Stimulated activated CD4-positive, alpha-beta T cell treated with anti-CD3 and anti-CD28 coated beads, Interleukin-4, amount 100 ng/mL, for 24 hours (primary cell): ENCODE results near the gene LBX2.

Experiments
- DNase-seq: peaks from one replicate; pipeline ENCODE4 v3.0.0-alpha.2; 2020

Gene LBX2, protein sequence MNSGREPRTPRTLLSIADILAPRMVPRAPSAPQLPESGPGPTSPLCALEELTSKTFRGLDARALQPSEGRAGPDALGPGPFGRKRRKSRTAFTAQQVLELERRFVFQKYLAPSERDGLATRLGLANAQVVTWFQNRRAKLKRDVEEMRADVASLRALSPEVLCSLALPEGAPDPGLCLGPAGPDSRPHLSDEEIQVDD

DNA sequence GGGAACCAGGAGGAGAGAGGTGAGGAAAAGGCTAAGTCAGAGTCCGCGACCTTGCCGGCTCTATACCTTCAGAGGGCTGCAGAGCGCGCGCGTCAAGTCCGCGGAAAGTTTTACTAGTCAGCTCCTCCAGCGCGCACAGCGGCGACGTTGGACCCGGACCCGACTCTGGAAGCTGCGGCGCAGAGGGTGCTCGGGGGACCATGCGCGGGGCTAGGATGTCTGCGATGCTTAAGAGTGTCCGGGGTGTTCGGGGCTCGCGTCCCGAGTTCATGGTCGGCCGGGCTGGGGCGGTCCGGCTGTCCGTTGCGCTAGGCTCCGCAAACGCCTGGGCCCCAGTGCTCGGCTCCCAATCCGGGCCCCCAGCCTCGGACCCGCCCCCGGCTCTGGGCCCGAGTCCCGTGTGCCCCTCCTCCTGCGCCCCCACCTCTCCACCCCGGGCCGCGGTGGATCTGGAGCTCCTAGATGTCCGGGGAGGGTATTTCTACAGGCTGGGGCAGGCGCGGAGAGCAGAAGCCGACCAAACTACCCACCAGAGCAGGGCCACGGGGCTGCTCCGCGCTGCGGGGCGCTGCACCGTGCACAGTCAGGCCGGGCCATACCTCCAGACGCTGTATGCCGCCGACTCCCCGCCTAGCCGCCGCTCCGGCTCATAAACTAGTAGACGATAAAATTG lies at the start of gene LBX2:
LBX2 (minus strand) TSS at position 337 of the 673 bp plus-strand sequence; CDS start at position 271, 66 bp downstream.
- DNase-seq: peak; percentile 36

DNA sequence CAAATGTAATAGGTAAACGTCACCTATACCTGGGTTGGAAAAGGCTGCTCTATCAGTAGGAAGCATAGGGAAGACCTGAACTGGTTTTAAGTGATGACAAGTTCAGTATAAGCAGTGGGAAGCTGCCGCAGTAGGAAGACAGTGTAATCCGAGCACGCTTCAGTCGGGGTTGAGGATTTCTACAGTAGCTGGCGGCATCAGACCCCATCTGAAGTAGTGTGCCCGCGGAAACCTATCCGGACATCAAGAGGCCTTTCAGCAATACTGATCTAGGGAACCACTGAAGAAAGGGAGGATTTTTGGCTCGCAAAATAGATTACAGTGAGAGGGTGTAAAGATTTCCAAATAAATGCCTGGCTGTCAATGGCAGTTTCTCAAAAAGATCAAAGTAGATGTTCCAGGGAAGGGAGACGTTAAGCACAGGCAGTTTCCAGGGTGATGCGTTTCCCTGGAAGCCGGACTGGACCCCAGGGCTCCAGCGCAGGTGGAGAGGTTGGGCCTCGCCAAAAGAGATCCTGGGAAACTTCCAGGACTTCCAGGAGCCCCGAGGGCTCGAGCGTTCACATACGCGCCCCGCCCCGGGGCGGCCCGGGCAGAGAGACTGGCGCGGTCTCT lies 49.0 kb upstream of the LBX2 start:
- DNase-seq: no peak

DNA sequence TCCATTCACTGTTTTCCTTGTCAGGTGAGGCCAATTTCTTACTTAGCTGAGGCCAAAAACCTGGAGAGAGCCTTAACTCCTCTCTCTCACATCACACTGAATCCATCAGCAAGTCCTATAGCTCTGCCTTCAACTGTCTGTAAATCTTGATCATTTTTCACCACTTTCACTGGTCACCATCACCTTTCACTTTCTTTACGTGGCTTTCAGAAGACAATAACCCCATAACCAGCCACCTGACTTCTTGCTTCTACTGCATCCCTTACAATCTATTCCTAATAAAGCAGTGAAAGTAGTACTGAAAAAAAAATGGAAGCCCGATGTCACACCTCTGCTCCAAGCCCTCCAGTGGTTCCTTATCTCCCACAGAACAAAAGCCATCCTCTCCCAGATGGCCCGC lies 46.6 kb upstream of the LBX2 start:
- no peak for DNase-seq

DNA sequence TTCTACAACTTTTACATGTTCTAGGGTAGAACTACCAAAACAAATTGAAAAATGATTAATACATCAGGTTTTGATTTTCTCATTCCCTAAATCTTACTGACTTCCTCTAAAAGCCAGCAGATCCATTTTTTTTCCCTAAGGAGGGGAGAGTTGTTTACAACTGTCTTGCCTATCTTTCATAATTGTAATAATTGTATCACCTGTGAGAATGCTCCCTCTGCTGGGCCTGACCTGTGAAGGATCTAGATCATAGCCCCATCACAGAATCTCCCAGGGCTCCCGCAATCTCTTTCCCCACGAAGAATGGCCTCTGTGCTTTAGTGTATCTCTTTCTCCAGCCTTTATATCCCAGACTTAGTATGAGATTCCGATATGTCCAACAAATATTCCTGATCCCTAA lies 45.2 kb upstream of the LBX2 start:
- no peak for DNase-seq

DNA sequence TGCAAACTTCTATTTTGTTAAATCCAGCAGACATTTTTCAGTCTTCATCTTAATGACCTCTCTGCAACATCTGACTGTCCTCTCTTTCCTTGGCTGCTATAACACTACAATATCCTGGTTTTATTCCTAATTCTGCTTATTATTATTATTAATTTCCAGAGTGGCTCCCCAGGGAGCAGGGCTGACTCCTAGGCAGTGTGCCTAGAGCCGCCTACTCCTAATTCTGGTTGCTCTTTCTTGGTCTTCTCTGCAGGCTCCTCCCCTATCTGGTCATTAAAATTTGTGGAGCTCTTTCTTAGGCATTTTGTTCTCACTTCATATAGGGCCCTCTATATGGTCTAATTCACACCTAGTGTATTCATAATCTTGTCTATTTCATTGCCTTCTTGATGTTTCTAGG lies 43.6 kb upstream of the LBX2 start:
- DNase-seq: no peak

DNA sequence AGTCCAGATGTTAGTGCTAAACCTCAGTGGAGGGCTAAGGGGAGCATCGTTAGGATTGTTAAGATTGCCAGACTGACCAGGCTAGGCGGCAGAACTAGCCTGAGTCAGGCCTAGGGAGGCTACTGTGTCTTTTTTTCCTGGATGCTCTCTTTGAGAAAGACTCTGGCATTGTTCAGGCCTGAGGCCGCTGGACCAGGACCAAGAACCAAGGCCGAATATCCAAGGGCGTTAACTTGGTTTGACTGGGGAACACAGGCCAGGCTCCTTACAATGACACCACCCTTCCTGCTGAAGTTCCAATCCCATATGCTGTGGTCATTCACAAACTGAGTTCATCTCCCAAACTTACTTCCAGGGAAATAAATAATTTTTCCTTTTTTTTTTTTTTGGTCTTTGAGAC lies 40.9 kb upstream of the LBX2 start:
- no peak for DNase-seq

DNA sequence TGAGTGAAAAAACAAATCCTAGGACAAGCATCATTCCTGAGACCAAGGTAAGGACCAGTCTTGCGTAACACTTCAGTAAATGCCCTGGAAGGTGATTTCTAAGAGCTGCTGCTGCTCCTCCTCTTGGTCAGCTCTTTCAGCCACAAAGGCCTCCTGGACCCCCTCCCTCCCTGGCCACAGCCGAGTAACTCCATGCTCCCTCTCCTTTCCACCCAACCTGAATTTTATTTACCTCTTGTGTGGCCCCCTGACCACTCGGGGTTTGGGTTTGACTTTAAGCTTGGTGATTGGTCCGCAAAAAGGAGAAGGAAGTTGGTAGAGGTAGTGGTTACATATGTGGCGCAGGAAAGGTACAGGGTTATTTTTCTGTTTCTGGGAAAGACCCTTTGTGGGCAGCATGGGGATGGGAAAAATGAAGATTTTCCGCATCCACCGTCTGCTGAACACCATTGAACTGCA lies 39.5 kb upstream of the LBX2 start:
- DNase-seq: no peak

DNA sequence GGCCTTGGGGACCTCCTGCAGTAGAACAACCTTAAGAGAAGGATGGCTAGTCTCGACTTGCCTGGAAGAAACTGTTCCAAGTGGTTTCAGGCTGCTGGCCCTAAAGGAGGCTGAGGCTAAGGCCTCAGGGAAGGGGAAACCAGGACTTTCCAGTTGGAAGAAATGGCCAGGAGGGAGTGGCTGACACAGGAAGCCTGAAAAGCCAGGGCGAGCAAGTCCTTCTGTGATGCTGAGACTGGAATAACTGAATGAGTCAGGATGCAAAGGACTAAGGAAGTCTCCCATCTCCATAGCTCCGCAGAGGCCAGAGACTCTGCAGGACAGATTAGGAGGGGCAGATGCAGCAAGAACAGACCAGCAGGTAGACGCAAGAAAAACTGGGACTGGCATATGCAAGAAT lies 37.7 kb upstream of the LBX2 start:
- DNase-seq: no peak

DNA sequence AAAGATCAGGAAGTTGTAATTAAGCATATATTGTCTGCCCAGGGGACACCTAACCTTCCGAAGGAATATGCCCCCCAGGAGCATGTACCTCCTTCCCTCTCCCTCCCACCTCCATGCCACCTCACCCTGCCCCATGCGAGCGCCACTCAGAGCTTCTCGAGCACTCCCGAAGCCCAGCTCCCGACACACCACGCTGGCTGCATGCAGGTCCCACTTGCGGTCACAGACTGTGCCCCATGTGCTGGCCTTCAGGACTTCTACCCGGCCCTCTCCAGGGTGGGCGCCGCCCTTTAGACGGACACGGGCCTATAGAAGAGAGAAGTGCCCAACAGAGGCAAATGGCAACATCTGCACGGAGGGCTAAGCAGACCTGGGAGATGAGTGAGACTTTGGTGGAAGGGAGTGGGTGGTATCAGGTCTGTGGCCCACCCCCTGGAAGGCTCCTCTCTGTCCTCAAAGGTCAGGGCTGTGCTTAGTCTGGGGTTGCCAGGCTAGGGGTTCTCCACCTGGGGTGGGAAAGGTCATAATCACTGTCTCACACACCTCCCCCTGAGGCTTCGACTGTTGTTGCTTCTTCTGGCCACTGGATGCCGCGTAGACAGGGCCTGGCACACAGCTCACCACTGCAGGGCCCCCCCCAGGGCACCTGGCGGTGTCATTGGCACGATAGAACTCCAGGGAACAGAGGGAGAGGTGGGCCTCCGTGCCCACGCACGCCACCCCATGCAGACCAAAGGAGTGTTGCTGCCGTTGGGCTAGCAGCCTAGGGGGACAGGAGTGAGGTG lies 37.0 kb upstream of the LBX2 start:
- DNase-seq: no peak

DNA sequence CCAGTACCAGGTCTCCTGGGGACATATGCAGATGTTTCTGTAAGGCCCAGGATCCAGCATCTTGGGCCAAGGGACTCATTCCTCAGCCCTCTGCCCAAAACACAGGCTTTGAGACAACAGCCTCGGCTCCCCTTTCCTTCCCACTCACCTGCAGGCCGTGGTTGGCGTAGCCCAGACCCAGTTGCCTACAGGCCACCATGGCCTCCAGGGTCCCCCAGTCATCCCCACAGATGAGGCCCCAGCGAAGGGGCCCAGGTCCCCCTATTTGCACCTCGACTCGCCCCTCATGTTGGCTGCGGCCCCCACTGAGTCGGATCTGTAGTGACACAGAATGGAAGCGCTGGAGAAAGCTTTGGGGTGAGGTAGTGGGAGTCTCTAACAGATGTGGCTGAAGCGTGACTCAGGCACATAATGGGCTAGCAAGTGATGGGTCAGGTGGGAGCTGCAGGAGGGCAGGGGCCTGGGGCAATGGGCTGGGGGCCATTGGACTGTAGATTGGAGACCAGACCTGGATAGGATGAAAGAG lies 36.1 kb upstream of the LBX2 start:
- no peak for DNase-seq

DNA sequence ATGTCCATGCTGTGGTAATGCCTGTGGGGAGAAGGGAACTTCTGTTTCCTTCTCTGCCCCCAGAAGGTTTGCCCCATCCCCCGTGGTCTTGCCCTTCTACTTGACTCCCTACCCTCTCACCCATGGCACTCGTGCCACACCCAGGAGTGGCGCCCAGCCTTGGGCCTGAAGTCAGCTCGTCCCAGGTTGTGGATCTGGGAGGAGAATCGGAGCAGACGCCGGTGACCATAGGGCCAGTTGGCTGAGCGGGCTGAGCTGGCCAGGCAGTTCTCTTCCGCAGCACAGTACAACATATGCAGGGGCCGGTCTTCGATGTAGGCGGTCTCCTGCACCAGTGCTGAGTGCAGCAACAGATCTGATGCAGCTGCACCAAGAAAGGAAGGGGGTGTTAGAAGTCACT lies 35.0 kb upstream of the LBX2 start:
- DNase-seq: no peak

DNA sequence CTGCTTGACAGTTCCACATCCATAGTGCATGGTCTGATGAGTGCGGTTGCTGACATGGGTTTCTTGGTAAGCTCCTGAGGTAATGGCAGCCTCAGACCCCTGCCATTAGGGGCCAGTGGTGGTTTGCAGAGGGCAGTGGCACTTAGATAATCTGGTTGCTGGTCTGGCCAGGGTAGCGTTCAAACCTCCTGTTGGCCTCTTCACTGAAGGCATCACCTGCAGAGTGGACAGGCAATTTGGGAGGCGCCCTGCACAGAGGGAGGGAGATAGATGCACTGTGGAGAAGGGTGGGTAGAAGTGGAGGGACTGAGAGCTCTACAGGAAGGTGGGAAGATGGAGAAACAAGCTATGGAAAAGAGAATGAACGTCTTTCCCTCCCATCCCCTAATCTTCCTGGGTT lies 34.1 kb upstream of the LBX2 start:
- DNase-seq: no peak

DNA sequence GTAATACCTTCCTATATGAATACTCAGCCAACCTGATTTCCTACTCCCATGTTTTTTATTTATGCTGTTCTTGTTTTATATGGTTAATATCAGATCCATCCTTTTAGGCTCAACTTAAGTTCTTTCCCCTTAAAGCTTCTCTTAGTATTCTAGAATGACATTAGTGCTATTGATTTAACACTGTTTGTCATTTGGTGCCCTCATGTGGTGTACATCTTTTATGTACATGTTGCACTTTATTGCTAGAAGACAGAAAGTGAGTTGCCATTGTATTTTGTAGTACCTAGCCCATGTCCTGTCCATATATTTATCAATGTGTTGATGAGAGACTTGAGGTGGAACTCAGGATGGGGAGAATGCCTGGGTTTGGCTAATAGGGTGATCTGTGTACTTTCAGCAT lies 32.8 kb upstream of the LBX2 start:
- DNase-seq: no peak

DNA sequence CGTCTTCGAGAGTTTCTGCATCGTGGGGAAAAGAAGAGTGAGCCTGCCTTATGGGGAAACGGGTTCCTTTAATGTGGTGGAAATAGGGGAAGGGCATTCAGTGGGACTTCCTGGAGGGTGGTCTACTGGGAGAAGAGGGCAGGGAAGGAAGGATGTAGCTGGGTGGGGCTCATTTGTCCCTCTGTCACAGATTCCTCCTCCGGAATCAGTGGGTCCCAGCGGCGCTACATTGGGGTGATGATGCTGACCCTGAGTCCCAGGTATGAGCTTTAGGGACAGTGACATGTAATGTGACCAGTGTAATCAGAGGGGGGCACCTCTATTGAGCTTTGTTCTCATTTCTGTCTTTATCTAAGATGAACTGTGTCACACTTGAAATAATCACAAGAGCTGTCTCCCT lies 32.3 kb upstream of the LBX2 start:
- DNase-seq: no peak

DNA sequence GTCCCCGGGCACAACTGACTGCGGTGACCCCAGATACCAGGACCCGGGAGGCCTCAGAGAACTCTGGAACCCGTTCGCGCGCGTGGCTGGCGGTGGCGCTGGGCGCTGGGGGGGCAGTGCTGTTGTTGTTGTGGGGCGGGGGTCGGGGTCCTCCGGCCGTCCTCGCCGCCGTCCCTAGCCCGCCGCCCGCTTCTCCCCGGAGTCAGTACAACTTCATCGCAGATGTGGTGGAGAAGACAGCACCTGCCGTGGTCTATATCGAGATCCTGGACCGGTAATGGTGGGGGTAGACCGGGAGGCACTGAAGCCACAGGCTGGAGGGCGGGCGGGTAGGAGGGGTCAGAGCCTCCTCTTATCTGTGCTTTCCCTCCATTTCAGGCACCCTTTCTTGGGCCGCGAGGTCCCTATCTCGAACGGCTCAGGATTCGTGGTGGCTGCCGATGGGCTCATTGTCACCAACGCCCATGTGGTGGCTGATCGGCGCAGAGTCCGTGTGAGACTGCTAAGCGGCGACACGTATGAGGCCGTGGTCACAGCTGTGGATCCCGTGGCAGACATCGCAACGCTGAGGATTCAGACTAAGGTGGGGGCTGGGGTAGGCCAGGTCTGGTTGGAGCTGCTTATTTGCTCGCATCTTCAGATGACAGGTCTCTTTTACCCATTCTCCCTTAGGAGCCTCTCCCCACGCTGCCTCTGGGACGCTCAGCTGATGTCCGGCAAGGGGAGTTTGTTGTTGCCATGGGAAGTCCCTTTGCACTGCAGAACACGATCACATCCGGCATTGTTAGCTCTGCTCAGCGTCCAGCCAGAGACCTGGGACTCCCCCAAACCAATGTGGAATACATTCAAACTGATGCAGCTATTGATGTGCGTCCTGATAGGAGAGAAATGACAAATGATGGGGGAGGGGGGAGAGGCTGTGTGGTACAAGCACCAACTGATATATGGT lies 31.1 kb upstream of the LBX2 start:
- peak; percentile 44 for DNase-seq

DNA sequence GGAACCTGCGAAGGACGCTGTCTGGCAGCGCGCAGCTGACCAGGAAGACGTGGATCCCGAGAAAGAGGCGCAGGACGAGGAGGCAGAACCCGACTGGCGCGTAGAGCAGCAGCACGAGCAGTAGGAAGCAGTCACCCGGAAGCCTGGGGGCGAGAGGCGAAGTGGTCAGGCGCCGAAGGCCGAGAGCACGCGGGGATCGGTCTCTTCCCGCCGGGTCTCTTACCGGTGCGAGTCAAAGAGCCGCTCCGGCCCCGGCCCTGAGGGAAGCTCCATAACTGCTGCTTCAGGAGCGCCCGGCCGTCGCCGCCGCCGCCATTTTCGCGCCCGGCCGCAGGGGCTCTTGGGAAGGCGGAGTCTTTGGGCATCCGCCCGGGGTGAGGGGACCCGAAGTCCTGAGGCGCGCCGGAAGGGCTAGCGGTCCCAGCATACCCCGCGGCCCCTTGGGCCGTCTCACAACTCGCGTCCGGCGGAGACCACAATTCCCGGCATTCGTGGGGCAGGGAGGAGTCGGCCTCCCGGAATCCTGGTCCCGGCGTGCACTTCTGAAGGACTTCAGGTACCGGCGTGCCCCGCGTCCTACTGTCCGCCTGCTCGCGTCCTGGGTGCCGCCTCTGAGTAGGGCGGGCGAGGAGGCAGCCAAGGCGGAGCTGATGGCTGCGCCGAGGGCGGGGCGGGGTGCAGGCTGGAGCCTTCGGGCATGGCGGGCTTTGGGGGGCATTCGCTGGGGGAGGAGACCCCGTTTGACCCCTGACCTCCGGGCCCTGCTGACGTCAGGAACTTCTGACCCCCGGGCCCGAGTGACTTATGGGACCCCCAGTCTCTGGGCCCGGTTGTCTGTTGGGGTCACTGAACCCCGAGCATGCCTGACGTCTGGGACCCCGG lies 30.2 kb upstream of the LBX2 start, which contains the start of the genes AUP1 and HTRA2:
AUP1 (minus strand) TSS at position 350 of the 882 bp plus-strand sequence; CDS start at position 273, 77 bp downstream.
HTRA2 (plus strand) TSS at position 577 of the 882 bp plus-strand sequence; CDS start at position 651, 74 bp downstream.
- peak; percentile 94 for DNase-seq

DNA sequence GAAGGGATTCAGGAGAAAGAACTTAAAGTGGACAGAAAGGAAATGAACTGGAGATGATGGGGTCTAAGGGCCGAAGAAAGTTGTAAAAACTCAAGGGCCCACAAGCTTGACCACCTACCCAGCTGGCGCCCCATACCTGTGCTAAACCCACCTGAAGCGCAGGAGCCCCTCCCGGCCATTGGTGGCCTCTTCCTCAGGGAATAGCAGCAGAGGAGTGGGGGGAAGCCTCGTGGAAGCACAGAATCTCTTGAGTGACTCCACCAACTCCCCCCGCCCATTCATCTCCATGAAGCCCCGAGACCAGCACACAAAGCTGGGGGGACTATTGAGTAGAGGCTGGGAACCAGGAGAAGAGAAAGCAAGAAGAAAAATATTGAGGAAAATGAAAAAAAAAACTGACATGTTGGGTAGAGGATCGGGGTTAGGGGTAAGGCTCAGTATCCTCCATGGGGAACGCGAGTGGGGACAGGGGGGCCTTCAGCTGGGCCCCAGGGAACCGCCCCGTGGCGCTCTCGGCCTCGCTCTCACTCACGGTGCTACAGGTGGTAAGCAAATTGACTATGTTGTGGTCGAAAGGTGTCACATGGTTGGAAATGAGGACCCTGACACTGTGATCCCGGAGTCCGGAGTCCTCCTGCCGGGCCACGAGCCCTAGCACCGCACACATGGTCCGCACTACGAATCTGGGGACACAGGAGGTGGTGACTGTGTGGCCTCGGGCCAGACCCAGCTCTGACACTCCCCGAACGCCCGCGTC lies 29.4 kb upstream of the LBX2 start:
- no peak for DNase-seq

DNA sequence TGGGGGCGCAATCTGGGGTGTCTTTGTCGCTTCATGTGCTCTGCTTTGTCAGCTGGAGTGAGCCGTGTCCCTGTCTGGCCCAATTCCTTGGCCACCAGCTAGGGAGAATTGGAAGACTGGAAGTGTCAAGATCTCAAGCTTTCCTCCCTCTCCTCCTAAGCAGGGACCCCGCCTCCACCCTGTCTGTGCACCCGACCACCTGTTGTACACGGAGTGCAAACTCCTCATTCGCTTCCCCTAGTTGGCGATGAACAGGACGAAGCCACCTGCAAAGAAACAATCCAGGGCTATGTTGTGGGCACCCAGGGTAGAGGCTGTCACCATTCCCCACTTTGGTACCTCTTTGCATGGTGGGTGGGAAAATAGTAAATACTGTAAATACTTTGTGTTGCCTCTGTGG lies 28.3 kb upstream of the LBX2 start:
- DNase-seq: no peak

DNA sequence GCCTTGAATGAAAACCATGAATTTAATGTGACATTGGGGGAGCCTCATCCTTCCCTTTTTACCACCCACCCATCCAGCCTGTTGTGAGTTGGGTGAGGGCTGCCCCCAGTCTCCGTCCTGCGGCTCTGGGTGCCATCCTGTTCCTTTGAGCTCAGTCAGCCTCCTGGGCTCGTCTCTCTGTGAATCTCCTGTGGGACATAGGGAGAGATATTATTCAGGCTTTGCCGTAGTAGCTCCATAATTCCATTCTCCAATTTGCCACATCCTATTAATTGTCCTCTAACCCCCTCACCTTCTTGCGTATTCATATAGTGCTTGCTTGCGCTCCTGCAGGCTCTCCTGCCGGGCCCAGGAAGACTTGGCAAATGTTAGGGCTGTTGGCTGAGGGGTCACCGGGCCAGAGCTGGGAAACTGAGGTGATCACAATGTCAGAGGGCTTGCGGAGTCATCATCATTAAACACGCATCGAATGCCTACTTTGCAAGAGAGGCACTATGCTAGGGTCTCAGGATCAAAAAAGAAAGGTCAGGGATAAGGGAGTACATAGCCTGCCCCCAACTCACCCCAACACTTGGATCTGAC lies 27.3 kb upstream of the LBX2 start:
- DNase-seq: no peak
